ENCODE results near the gene KIF3A.

Gene KIF3A

DNA sequence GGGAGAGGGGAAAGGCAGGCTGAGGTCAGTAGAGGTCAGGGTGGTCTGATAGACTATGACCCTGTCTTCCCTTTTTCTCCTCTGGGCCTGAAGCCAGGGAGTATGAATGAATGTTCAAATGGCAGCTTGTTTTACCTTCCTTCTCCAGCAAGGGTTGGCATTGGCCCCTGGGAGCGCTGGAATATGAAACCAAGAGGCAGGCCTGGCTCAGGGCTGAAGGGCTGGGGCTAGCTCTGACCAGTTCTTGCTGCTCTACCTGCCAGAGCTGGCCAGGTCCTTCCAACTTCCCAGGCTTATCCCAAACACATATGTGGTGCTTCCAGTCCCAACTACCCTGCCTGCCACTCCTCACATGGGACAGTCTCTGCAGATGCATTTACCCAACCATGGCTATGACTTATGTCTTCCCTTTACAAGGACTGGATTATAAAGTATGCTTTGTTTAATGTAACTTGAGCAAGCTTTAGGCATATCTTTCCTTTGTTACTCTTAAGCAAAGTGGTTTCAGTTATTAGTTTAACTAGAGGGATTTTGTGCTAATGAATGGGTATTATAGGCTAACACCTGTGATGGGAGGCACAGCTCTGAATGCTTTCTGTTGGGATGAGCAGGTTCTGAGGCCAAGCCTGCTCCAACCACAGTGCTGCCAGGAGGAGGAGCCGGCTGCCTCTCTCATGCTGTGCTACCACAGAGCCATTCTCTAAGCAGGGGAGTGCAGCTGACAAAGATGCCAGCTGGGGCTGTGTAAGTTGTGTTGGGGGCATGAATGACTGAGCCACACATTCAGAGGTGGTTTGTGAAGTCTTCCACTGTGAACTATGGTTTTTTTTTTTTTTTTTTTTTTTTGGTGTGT lies 16.0 kb upstream of the KIF3A start:
- no peak for DNase-seq (ENCODE audit: low read depth, low spot score)

DNA sequence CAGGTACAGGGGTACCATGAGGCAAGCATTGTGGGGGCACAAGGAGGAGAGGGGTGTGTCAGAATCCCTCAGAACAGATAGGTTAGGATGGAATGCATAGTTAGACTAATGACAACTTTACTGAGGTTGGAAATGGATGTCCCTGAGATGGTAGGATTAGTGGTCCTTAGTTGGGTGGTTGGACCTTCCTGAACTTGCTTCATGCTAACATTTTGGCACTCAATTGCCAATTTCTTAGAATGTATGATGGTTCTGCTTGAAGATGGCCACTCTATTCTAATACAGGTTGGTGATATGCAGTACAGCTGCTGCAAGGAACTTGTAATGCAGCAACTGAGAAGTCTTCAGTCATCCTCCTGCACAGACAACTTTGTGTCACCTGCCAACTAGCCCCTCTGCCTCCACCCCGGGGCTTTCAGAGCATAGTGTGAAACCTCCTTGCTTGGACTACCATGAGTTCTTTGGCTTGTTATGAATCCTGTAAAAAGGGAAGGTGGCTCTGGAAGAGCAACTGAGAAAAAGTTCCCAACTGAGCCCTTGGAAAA lies 15.3 kb upstream of the KIF3A start:
- DNase-seq (ENCODE audit: low read depth, low spot score) = no peak

DNA sequence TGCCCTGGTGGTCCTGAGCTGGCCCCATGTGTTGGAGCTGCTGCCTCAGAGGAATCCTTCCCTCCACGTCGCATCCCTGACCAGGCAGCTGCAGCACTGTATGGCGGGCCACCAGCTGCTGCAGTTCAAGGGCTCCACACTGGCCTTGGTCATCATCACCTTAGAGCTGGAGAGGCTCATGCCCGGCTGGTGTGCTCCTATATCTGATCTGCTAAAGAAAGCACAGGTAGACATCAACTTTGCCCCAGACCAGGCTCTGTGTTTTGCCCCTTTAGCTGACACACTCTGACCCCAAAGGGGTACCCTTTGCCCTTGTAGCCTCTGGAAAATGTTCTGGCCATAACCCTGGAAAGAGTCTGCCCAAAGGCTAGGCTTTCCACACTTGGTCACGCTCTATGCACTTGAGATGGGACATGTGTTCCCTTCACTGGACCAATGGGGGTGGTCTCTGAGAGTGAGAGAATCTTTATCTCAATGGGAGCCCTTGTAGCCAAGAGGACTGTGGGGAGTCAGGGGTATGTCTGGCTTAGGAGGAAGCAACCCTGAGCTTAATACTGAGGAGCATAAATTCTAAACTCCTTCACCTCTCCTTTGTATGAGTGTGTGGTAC lies 14.7 kb upstream of the KIF3A start:
- no peak for DNase-seq (ENCODE audit: low read depth, low spot score)

DNA sequence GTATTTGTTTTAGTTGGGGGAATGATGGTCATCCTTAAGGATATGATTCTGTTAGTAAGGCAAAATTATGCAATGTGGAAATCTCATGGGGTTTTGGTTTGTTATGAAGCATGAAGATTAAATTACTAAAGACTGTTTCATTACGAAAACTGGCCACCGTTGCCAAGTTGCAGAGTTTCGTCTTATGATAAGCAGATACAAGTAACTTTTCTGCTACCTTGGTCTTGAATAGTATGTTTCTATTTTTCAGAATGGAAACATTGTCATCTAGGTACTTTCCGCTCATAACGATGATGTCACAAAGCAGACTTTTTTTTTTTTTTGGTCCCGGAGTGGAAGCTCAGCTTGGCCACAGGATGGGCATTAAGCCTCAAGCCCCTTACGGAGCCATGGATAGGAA lies 14.1 kb upstream of the KIF3A start:
- no peak for DNase-seq (ENCODE audit: low read depth, low spot score)

DNA sequence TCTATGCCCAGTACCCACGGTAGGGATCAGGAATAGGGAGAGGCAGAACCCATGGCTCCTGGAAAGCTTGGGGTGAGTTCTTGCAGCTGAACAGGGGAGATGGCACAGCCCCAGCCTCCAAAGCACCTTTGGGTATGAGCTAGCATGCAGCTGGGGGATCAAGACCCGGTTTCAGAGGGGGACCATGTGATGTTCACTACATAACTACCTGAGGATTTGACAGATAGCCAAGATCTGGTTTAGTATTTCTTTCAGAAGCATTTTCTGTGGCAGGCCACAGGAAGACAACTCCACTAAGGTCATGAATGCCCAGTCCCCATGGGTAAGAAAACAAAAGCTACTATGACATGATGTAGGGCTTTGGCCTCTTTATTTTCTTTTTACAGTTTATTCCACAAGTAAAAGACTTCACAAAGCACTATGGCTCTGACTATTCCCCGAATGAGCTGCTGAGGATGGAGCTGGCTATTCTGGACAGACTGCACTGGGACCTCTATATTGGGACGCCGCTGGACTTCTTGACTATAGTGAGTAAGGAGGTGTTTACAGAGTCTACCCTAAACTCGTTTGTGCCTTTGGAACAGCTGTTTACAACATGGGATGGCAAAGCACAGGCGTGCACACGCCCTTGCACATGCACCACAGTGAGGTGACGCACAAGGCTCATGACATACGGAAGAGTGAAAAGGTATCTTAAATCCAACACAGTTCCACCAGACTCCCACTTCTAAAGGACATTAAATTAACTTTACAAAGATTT lies 13.3 kb upstream of the KIF3A start:
- no peak for DNase-seq (ENCODE audit: low read depth, low spot score)

DNA sequence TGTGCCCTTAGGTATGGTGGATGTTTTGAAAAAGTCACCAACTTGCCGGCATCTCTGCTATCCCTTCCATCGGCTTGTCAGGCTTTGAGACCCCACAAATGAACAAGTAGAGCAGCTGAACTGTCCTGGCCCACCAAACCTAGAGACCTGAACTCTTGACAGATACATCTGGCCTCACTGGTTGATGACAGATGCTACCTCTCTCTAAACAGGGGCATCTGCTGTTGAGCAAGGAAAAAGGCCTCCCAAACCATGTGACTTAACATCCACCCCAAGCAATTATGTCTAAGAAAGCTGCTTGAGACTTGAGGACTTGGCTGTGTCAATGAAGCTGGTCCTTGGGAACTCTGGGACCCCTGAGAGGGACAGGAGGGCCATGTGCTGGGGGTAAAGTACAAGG lies 12.2 kb upstream of the KIF3A start:
- no peak for DNase-seq (ENCODE audit: low read depth, low spot score)

DNA sequence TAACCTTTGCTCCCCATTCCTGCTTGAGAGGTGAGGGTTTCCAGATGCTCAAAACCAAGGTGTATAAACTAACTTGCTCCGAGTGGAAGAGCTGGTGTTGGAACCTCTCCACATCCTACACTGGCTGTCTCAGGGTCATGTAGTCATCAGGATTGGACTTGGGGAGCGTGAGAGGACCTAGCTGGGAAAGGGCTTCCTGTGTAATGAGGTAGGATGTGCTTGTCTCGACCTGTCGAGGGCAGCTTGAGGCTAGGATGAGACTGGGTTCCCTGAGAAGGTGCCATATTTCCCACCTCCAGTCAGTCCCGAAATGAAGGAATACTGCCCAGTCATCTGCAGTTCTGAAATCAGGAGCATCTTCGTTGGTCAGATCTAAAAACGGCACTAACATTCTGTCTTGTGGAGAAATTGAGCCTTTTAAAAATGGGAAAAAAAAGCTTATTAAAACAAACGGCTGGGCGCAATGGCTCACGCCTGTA lies 11.2 kb upstream of the KIF3A start:
- DNase-seq (ENCODE audit: low read depth, low spot score) = no peak

DNA sequence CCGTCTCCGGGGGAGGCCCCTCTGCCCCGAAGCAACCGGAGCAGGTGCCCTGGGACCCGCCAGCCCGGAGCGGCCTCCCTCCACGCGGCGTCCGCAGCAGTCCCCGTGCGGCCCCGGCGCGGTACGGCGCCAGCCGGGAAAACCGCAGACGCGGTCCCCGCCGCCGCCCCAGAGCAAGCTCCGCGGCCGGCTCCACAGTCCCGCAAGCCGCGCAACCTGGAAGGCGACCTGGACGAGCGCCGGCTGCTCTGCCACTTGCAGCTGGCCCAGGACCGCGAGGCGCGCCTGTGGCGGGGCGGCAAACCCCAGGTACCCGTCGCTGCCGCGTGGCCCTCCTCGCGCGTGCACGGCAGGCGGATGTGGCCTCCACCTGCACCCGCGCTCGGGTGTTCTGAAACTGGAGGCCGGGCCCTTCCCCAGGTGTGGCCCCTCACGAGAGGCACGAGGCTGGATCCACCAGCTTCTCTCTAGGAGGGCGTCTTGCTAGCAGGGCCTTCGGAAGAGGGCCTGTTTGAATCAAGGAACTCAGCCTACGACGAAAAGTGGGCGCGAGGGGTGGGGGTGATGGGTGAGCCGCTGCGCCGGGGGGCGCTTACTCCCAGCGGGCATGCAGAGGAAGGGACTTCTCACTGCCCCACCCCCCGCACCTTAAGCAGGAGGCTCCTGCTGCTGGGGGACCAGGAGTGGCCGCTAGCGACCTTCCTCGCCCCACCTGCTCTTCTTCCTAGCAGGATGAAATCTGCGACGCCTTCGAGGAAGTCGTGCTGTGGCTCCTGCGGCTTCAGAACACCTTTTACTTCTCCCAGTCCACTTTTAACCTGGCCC lies 10.5 kb upstream of the KIF3A start:
- DNase-seq (ENCODE audit: low read depth, low spot score) = no peak

DNA sequence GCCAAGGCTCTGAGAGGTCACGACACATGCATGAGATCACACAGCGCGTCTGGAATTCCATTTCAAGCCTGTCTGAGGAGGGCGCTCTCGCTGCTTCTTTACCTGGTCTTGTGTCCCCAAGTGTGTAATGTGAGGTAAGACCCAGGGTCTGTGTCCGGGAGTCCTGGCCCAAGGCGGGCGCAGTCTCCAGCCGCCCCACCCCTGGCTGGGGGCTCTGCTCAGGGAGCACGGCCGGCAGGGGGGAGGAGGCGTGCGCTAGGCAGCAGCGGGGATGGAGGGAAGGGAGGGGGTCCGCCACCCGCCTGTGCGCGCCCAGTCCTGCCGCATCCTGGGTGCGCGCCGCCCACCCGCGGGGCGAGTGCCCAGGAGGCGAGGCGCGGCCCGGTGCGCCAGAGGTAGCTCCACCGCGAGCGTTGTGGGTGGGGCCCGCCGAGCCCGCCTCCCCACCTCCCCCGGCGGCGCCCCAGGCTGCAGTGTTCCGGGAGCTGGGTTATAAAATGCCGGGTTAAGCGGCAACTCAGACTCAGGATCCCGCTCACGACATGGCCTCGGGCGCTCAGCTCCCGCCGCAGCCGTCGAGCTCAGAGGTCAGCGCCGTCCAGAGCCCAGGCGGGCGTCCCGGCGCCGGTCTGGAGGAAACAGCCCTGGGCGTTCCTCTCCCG lies 9.7 kb upstream of the KIF3A start, which contains the start of gene CCNI2:
TSS of gene CCNI2 (plus strand) at position 473 of the 662 bp plus-strand sequence. CDS start at position 543, 70 bp downstream.
- peak; percentile 39 for DNase-seq (ENCODE audit: low read depth, low spot score)

DNA sequence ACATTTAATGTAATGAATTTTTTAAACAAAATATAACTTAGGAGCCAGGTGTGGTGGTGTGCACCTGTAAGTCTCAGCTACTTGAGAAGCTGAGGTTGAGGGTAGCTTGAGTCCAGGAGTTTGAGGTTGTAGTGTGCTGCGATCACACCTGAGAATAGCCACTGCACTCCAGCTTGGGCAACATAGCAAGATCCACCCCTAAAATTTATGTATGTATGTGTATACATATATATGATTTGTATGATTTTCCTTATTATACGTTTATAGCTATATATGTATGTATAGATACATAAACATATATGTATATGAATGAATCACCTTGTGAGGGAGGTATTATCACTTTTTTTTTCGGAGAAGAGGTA lies 9.2 kb upstream of the KIF3A start:
- DNase-seq (ENCODE audit: low read depth, low spot score) = no peak

DNA sequence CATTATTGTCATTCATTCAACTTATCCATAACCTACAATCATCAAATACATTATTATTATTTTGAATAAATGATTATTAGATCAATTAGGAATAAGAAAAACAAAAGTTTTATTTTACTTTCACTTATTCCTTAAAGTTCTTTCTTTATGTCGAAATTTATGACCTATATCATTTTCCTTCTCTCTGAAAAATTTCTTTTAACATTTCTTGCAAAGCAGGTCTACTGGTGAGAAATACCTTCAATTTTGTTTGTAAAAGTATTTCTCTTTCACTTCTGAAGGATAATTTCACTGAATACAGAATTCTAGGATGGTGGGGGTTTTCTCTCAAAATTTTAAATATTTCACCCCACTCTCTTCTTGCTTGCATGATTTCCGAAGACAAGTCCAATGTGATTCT lies 7.3 kb upstream of the KIF3A start:
- no peak for DNase-seq (ENCODE audit: low read depth, low spot score)

DNA sequence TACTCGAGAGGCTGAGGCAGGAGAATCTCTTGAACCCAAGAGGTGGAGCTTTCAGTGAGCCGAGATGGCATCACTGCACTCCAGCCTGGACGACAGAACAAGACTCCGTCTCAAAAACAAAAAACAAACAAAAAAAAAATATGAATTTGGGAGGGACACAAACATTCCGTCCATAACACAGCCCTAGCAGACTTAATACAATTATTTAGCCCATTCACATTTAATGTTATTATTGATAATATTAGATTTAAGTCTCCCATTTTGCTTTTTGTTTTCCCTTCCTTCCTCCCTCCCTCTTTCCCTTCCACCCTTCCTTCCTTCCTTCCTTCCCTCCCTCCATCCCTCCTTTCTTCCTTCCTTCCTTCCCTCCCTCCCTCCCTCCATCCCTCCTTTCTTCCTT lies 5.3 kb upstream of the KIF3A start:
- DNase-seq (ENCODE audit: low read depth, low spot score) = no peak

DNA sequence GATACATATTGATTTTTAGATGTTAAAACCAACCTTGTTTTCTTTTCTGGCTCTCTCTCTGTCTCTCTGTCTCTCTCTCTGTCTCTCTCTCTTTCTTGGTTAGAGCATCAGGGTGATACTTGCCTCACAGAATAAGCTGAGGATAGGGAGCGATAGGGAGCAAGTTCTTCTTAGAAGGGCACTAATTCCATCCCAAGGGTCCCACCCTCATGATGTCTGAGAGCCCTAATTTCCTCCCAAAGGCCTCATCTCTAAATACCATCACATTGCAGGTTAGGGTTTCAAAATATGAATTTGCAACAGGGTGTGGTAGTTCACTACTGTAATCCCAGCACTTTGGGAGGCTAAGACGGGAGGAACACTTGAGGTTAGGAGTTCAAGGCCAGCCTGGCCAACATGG lies 4.8 kb upstream of the KIF3A start:
- DNase-seq (ENCODE audit: low read depth, low spot score) = no peak

DNA sequence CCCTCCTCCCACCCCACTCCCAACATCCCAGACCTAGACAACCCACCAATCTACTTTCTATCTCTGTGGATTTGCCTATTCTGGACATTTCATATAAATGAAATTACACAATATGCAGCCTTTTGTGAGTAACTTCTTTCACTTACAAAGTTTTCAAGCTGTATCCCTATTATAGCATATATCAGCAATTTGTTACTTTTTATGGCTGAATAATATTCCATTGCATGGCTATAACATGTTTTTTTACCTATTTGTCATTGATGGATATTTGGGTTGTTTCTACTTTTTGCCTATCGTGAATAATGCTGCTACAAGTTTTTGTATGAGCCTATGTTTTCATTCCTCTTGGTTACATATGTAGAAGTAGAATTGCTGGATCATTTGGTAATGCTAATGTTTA lies 1.9 kb upstream of the KIF3A start:
- DNase-seq (ENCODE audit: low read depth, low spot score) = no peak

DNA sequence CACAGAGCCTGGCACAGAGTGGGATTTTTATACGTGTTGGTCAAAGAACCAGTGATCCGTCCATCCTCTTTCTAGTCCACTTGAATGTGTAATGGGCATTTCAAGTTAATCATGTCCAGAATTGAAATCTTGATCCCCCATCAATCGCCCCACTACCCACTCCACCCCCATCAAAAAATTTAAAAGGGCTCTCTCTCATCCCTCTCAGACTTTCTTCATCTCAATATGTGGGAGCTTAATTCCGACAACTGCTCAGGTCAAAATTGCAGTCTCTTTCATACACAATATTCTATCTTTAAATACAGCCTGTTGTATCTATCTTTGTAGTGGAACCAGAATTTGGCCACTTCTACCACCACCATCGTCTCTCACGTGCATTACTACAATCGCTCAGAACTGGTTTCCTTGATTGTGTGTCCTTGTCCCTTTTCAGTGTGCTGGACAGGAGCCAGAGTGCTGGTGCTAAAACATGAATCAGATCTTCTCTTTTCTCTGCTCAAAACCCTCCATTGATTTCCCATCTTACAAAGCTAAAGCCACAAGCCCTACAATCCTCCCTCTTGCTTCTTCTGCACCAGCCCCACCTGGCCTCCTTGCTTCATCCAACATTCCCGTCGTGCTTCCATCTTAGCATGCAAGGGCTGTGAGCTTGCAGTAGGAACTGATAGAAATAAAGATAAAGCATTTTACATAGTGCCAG lies 786 bp upstream of the KIF3A start:
- no peak for DNase-seq (ENCODE audit: low read depth, low spot score)

DNA sequence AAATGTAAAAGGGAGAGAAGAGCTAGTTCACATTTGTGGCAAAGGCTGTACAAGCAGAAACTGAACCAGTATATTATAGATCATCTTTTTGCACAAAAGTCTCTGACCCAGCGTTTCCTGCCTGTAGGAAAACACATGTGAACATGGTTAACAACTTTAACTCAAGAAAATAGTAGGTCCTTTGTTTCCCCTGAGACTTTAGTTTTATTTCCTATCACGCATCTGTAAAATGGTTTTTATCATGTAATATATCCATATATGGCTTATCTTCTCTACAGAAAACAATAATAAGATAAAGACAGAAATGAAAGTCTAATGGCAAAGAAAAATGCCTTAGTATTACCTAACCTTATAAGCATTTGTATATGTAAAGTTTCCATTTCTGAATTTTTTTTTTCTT lies 2.7 kb downstream of the KIF3A start:
- no peak for DNase-seq (ENCODE audit: low read depth, low spot score)

DNA sequence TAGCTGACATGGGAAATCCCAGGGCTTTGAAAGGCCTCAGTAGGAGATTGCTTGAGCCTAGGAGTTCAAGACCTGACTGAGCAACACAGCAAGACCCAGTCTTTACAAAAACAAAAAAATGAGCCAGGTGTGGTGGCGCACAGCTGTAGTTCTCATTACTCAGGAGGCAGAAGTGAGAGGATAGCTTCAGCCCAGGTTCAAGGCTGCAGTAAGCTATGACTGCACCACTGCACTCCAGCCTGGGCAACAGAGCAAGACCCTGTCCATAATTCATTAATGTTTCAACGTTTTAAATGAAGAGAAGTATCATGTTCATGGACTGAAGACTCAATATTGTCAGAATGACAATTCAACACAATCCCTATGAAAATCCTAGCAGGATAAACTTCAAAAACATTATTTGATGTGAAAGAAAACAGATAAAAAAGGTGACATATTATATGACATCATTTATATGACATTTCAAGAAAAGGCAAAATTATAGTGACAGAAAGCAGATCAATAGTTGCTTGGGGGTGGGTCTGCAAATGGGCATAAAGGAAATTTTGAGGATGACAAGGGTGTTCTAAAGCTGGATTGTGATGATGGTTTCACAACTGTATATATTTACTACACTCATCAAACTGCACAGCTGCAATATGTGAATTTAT lies 3.7 kb downstream of the KIF3A start:
- no peak for DNase-seq (ENCODE audit: low read depth, low spot score)

DNA sequence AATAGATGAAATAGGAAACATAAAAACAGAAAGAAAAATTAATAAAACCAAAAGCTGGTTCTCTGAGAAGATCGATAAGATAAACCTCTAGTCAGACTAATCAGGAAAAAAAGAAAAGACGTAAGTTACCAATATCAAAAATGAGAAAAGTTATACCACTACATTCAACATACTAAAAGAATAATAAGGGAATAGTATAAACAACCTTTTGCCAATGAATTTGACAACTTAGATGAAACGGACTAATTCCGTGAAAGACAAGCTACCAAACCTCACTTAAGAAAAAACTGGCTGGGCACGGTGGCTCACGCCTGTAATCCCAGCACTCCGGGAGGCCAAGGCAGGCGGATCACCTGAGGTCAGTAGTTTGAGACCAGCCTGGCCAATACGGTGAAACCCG lies 7.5 kb downstream of the KIF3A start:
- DNase-seq (ENCODE audit: low read depth, low spot score) = no peak

DNA sequence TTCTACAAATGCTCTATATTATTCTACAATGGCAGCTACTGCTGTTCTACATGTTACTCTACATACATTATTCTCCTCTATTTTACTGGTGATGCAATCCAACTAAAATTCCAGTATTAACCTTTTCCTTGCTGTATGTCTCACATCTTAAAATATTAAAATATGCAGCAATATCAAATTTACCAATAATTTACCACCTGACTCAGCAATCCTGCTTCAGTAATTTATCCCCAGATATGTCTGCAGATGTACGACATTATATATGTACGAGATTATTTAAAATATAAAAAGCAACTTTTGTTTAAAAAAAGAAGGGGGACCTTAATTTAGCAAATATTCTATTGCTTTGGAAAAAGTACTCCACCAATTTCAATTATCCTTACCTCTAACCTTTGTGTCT lies 11.6 kb downstream of the KIF3A start:
- DNase-seq (ENCODE audit: low read depth, low spot score) = no peak
